ENCODE measurements around the gene FAM13B. TPM values are rescaled to one million over a fixed set of nuclear protein-coding genes. Genes with fewer than 3 reads are reported as not detected.
"Not testable (repeated sequence)": the region's sequence is repeated elsewhere in the genome, so short reads cannot be mapped to it uniquely, and the experiment has no call there.

Gene FAM13B
- total RNA-seq, 4 donors from 2014 or later = 21.9 to 92.4 (median 32.7) TPM

GRCh38 chr5:137957948-137958347 is 74.9 kb downstream of the FAM13B start:
- Histone ChIP-seq H3K27me3 (no peaks in the 10 kb centered on the region), H3K4me3 (no peak overlapping the region), H3K9me3 (no peaks in the 10 kb centered on the region), H3K27ac (no peak overlapping the region), H3K36me3 (peaks cover 0 to 17% (median 0%) of the 10 kb centered on the region in 3 donors), H3K4me1 (no peaks in the 10 kb centered on the region)
- DNase-seq = no peak
- no peak for TF ChIP-seq POLR2A (IDR thresholded peaks at IDR 0.05)
- no peak for TF ChIP-seq CTCF (IDR thresholded peaks at IDR 0.05)

DNA sequence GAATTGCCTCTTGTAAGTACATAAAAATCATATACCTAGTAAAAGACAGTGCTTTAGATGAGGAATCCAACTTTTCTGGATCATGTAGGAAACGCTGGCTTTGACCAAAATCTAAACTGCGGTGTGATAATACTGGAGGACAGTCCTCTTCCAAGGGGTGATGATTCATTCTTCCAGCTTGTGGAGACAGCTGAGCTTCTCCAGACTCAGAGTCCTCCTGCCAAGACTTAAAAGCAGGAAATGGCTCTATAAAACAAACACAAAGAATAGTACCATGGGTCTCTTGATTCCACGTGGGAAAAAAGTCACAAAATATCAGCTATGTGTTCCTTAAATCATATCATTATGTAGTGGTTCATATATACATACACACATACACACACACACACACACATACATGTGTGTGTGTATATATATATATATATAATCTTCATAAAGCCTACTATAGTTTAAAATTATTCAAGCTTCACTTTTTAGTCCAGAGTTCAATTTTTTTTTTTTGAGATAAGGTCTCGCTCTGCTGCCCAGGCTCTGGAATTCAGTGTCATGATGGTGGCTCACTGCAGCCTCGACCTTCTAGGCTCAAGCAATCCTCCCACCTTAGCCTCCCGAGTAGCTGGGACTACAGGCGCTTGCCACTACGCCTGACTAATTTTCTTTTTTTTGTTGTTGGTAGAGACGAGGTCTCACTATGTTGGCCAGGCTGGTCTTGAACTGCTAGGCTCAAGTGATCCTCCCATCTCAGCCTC is 78.6 kb downstream of the FAM13B start:
- DNase-seq = no peak
- H3K36me3 ChIP-seq = peaks cover 0 to 32% (median 0%) of the 10 kb centered on the region in 3 donors
- no peaks in the 10 kb centered on the region for H3K27me3 ChIP-seq
- H3K27ac ChIP-seq = peak overlapping the region in 1 of 4 donors; percentile 37
- no peaks in the 10 kb centered on the region for H3K4me1 ChIP-seq
- H3K4me3 ChIP-seq = no peak overlapping the region
- no peak for TF ChIP-seq CTCF (IDR thresholded peaks at IDR 0.05)
- no peak for TF ChIP-seq POLR2A (IDR thresholded peaks at IDR 0.05)
- no peaks in the 10 kb centered on the region for H3K9me3 ChIP-seq

DNA sequence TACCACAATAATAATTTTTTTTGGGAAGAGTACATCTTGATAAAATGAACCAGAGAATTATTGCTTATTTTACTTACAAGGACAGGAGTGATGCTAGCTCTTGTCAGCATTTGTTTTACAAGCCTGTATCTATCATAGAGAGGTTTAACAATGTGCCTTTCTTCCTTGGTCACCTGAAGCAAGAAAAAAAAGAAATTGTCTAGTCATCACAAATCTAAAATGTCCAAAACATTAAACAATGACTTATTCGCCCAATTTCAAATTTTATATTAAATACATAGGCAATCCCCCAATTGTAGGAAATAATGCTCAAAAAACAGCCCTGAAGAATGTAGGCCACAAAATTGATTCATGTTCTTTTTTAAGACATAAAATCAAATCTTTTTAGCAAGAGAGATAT is 87.1 kb downstream of the FAM13B start:
- Histone ChIP-seq H3K9me3 (no peaks in the 10 kb centered on the region), H3K27ac (no peak overlapping the region), H3K4me1 (no peaks in the 10 kb centered on the region), H3K27me3 (no peaks in the 10 kb centered on the region), H3K4me3 (no peak overlapping the region), H3K36me3 (peaks cover 3 to 94% (median 3%) of the 10 kb centered on the region in 3 donors)
- no peak for DNase-seq
- TF ChIP-seq POLR2A (IDR thresholded peaks at IDR 0.05) (no peak), CTCF (IDR thresholded peaks at IDR 0.05) (no peak)

DNA sequence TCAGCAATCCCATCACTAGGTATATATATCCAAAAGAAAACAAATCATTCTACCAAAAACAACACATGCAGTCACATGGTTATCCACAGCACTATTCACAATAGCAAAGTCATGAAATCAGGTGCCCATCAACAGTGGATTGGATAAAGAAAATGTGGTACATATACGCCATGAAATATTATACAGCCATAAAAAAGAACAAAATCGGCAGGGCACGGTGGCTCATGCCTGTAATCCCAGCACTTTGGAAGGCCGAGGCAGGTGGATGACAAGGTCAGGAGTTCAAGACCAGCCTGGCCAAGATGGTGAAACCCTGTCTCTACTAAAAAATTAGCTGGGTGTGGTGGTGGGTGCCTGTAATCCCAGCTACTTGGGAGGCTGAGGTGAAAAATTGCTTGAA is 88.6 kb downstream of the FAM13B start:
- not testable (repeated sequence) for DNase-seq, H3K4me1 ChIP-seq, H3K9me3 ChIP-seq, H3K27ac ChIP-seq, H3K27me3 ChIP-seq, H3K4me3 ChIP-seq
- H3K36me3 ChIP-seq = peaks cover 3 to 98% (median 3%) of the 10 kb centered on the region in 3 donors

DNA sequence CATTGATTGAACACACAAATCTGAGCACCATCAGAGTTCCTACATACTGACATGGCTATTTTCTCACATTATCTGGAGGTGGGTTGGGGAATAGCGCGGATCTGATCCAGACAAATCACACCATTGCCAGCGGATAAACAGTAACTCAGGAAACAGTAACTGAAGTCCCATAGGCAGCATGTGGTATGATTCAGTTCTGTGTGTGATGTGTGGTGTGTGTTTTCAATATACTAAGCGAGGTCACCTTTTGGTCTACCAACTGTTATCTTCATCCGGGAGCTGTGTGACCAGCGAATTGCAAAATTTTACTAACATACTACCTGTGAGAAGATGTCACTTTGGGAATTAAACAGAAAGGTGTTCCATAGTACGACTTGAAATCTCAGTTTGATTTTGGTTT is 93.5 kb downstream of the FAM13B start:
- Histone ChIP-seq H3K36me3 (peaks cover 0 to 62% (median 3%) of the 10 kb centered on the region in 3 donors), H3K27ac (no peak overlapping the region), H3K27me3 (no peaks in the 10 kb centered on the region), H3K9me3 (no peaks in the 10 kb centered on the region), H3K4me3 (no peak overlapping the region), H3K4me1 (no peaks in the 10 kb centered on the region)
- no peak for TF ChIP-seq POLR2A (IDR thresholded peaks at IDR 0.05)
- no peak for DNase-seq

DNA sequence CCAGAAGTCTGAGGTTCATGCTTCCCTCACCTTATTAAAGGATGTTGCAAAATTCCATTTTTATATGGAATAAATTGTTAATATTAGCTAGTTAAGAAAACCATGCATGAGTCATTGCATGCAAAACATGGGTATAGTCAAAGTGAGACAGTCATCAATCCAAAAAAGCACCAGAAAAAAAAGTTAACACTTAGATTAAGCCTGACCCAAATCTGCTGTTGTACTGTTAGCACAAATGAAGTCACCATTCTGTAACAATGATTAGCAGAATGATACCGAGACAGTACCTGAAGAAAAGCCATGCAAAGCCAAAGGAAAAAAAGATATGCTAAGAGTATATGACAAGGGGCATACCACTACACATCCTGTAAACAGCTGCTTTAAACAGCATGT is 94.1 kb downstream of the FAM13B start:
- Histone ChIP-seq H3K27me3 (no peaks in the 10 kb centered on the region), H3K9me3 (no peaks in the 10 kb centered on the region), H3K36me3 (peaks cover 0 to 57% (median 3%) of the 10 kb centered on the region in 3 donors), H3K4me1 (no peaks in the 10 kb centered on the region), H3K4me3 (no peak overlapping the region), H3K27ac (no peak overlapping the region)
- DNase-seq = no peak
- TF ChIP-seq CTCF (IDR thresholded peaks at IDR 0.05) (no peak), POLR2A (IDR thresholded peaks at IDR 0.05) (no peak)

All from Peyer's patch (tissue), 4 donors.